Skeletal muscle satellite cell (primary cell): ENCODE data around the gene LUZP1. TPM values are rescaled to one million over a fixed set of nuclear protein-coding genes. Genes with fewer than 3 reads are reported as not detected.

Experiments
- H3K27me3 ChIP-seq: 2 replicates; pipeline ENCODE4 v1.7.0; 2013; ENCODE audit warnings: low read length; ENCODE audit not compliant: control insufficient read depth, insufficient read depth
- H3K36me3 ChIP-seq: 2 replicates; pipeline ENCODE4 v1.7.0; 2013; ENCODE audit warnings: mild to moderate bottlenecking, control low read depth, low read length; ENCODE audit not compliant: insufficient read depth
- H3K4me1 ChIP-seq: 2 replicates; pipeline ENCODE4 v1.7.0; 2013; ENCODE audit warnings: low read length; ENCODE audit not compliant: control insufficient read depth, insufficient read depth
- H3K4me2 ChIP-seq: 2 replicates; pipeline ENCODE4 v1.7.0; 2013; ENCODE audit warnings: mild to moderate bottlenecking, low read length
- H3K4me3 ChIP-seq: 2 replicates; pipeline ENCODE4 v1.7.0; 2013; ENCODE audit warnings: low read length
- H3K9ac ChIP-seq: 2 replicates; pipeline ENCODE4 v1.7.0; 2013; ENCODE audit warnings: mild to moderate bottlenecking, low read depth, low read length, moderate library complexity
- H3K9me3 ChIP-seq: replicated peaks from 2 replicates; pipeline ENCODE4 v1.7.0; 2013; ENCODE audit warnings: mild to moderate bottlenecking, control low read depth, low read length
- total RNA-seq: library from RNA; depleted of rRNA; stranded (reverse); fragments of >200 nt; gene quantifications from 2 replicates; pipeline ENCODE4 v1.2.3, GENCODE V29; 2012; rRNA removed

Gene LUZP1
- total RNA-seq, result 17.5 and 22.1 TPM in 2 replicates

- Histone ChIP-seq H3K4me1 (peaks cover 24% of the 10 kb centered on the region), H3K4me3 (peak within 1 kb of the TSS; percentile 92)
Observed at GRCh38 chr1:23168445-23169194, at the start of gene LUZP1. LUZP1 (minus strand) TSS chr1:23168856.

GRCh38 chr1:23217421-23218115 lies 48.9 kb upstream of the LUZP1 start, which contains the start of gene HTR1D:
HTR1D (minus strand) TSS chr1:23217502; CDS start chr1:23194219, 23,283 bp downstream.
- H3K9me3 ChIP-seq, result no peaks in the 10 kb centered on the region
- peak within 1 kb of the TSS; percentile 76 for H3K4me2 ChIP-seq
- H3K27me3 ChIP-seq, result peaks cover 37% of the 10 kb centered on the region
- H3K36me3 ChIP-seq, result no peaks in the 10 kb centered on the region
- peak within 1 kb of the TSS; percentile 53 for H3K4me3 ChIP-seq
- peaks cover 5% of the 10 kb centered on the region for H3K4me1 ChIP-seq
- no peak within 1 kb of the TSS for H3K9ac ChIP-seq

More at GRCh38 chr1:23168445-23169194, at the start of gene LUZP1:
- no peaks in the 10 kb centered on the region for H3K36me3 ChIP-seq
- peak within 1 kb of the TSS; percentile 91 for H3K9ac ChIP-seq
- H3K4me2 ChIP-seq, result peak within 1 kb of the TSS; percentile 99
- H3K9me3 ChIP-seq, result no peaks in the 10 kb centered on the region
- H3K27me3 ChIP-seq, result no peaks in the 10 kb centered on the region

GRCh38 chr1:23216771-23217420 lies 48.2 kb upstream of the LUZP1 start:
- no peaks in the 10 kb centered on the region for H3K9me3 ChIP-seq
- peak overlapping the region; percentile 76 for H3K4me2 ChIP-seq
- peaks cover 41% of the 10 kb centered on the region for H3K27me3 ChIP-seq
- no peak overlapping the region for H3K9ac ChIP-seq
- H3K36me3 ChIP-seq, result no peaks in the 10 kb centered on the region
- peaks cover 5% of the 10 kb centered on the region for H3K4me1 ChIP-seq
- peak overlapping the region; percentile 53 for H3K4me3 ChIP-seq

- peaks cover 38% of the 10 kb centered on the region for H3K27me3 ChIP-seq
- no peak overlapping the region for H3K4me2 ChIP-seq
- H3K4me3 ChIP-seq, result no peak overlapping the region
- H3K9me3 ChIP-seq, result no peaks in the 10 kb centered on the region
- no peak overlapping the region for H3K9ac ChIP-seq
- peaks cover 5% of the 10 kb centered on the region for H3K4me1 ChIP-seq
- no peaks in the 10 kb centered on the region for H3K36me3 ChIP-seq
Observed at GRCh38 chr1:23215751-23216449, 47.2 kb upstream of the LUZP1 start.

GRCh38 chr1:23215291-23215690 lies 46.6 kb upstream of the LUZP1 start:
- Histone ChIP-seq H3K4me2 (no peak overlapping the region), H3K27me3 (peaks cover 40% of the 10 kb centered on the region), H3K4me1 (peaks cover 5% of the 10 kb centered on the region), H3K9me3 (no peaks in the 10 kb centered on the region), H3K9ac (no peak overlapping the region), H3K36me3 (no peaks in the 10 kb centered on the region), H3K4me3 (no peak overlapping the region)

GRCh38 chr1:23214640-23215039 lies 46.0 kb upstream of the LUZP1 start:
- Histone ChIP-seq H3K4me2 (no peak overlapping the region), H3K36me3 (no peaks in the 10 kb centered on the region), H3K27me3 (peaks cover 37% of the 10 kb centered on the region), H3K9ac (no peak overlapping the region), H3K4me3 (no peak overlapping the region), H3K4me1 (peaks cover 5% of the 10 kb centered on the region), H3K9me3 (no peaks in the 10 kb centered on the region)

- Histone ChIP-seq H3K4me2 (no peak overlapping the region), H3K36me3 (no peaks in the 10 kb centered on the region), H3K27me3 (peaks cover 29% of the 10 kb centered on the region), H3K4me3 (no peak overlapping the region), H3K4me1 (peaks cover 2% of the 10 kb centered on the region), H3K9me3 (no peaks in the 10 kb centered on the region), H3K9ac (no peak overlapping the region)
Observed at GRCh38 chr1:23211955-23212354, 43.3 kb upstream of the LUZP1 start.

GRCh38 chr1:23210963-23211362 lies 42.3 kb upstream of the LUZP1 start:
- Histone ChIP-seq H3K27me3 (peaks cover 19% of the 10 kb centered on the region), H3K4me2 (no peak overlapping the region), H3K4me1 (no peaks in the 10 kb centered on the region), H3K36me3 (no peaks in the 10 kb centered on the region), H3K4me3 (no peak overlapping the region), H3K9ac (no peak overlapping the region), H3K9me3 (no peaks in the 10 kb centered on the region)

GRCh38 chr1:23210351-23210785 lies 41.7 kb upstream of the LUZP1 start:
- no peaks in the 10 kb centered on the region for H3K36me3 ChIP-seq
- H3K9ac ChIP-seq, result no peak overlapping the region
- no peaks in the 10 kb centered on the region for H3K9me3 ChIP-seq
- H3K27me3 ChIP-seq, result peaks cover 13% of the 10 kb centered on the region
- H3K4me3 ChIP-seq, result no peak overlapping the region
- no peaks in the 10 kb centered on the region for H3K4me1 ChIP-seq
- no peak overlapping the region for H3K4me2 ChIP-seq

- H3K4me3 ChIP-seq, result no peak overlapping the region
- H3K4me2 ChIP-seq, result no peak overlapping the region
- no peak overlapping the region for H3K9ac ChIP-seq
- H3K36me3 ChIP-seq, result no peaks in the 10 kb centered on the region
- no peaks in the 10 kb centered on the region for H3K4me1 ChIP-seq
- H3K9me3 ChIP-seq, result no peaks in the 10 kb centered on the region
- H3K27me3 ChIP-seq, result peaks cover 13% of the 10 kb centered on the region
Observed at GRCh38 chr1:23209770-23210169, 41.1 kb upstream of the LUZP1 start.

GRCh38 chr1:23208527-23208926 lies 39.9 kb upstream of the LUZP1 start:
- H3K9ac ChIP-seq, result no peak overlapping the region
- H3K27me3 ChIP-seq, result peaks cover 13% of the 10 kb centered on the region
- no peak overlapping the region for H3K4me3 ChIP-seq
- no peaks in the 10 kb centered on the region for H3K9me3 ChIP-seq
- H3K36me3 ChIP-seq, result no peaks in the 10 kb centered on the region
- H3K4me2 ChIP-seq, result no peak overlapping the region
- H3K4me1 ChIP-seq, result no peaks in the 10 kb centered on the region
